Measurements from ENCODE around the gene GPR22. TPM values are rescaled to one million over a fixed set of nuclear protein-coding genes. Genes with fewer than 3 reads are reported as not detected.

The GPR22 gene
- total RNA-seq, 1 donor from 2014 or later, result not detected

DNA sequence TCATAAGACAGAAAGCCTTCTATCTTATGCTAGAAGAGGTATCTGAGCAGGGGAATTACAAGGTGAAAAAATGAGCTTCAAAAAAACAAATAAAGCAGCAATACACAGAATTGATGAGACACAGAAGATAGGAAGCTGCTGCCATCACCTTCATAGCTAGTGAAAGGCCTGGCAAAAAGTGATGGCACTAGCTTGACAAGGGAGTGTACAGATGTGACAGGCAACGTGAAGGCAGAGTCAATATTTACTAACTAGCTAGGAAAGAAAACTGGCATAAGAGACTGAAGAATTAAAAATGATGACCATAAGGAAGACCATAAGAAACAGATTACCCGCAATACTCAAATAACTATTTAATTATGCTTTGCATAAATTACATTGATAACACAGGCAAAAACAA is 9.4 kb downstream of the GPR22 start:
- no peak for DNase-seq (ENCODE audit: low spot score)

DNA sequence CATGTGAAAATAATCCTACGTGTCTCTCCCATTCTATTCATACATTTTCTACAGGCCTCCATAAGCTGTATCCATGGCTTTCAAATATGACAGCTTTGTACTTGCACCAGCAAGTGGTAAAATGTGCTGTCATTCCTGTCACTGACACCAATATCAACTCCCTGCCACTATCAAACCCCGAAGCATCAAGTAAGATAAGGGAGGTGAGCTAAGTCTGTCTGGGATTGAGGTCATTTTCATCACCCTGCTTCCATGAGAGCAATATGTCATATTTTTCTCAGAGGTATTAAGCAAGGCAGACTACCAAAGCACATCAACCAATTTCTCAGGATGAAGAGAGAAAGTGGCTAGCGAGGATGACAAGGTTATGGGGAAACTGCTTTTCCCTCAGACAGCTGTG is 11.1 kb downstream of the GPR22 start:
- DNase-seq (ENCODE audit: low spot score), result no peak

DNA sequence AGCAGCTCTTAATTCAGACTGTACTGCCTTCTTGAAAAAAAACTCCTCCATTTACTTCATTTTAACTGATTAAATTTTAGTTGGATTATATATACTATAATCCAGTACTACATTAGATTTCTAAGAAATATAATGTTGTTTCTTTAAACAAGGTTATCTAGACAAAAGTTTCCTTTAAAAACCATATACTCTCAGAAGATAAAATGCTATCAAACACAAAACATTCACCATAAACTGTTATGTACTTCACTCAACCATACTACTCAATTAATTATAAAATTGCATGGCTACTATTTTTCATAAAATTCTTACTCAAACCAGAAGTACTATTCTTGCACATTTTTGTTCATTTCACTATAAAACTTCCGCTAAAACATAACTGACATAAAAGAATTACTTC is 12.7 kb downstream of the GPR22 start:
- DNase-seq (ENCODE audit: low spot score), result no peak

DNA sequence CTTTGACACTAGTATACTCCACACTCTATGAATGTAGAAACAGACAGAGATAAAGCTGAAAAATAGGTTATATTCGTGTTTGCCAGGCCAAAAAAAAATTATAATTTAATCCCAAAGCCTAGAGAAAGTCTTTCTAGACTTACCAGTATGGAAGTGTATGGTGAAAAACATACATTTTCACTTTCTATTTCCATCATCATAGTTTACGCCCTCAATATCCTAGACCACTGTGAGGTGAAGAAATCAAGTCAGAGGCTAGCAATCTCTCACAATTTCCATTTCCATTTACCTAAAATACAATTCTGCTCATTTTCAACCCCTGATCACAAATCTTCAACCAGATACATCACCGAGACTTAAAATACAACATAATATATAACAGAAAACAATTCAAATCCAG is 16.2 kb downstream of the GPR22 start:
- no peak for DNase-seq (ENCODE audit: low spot score)

DNA sequence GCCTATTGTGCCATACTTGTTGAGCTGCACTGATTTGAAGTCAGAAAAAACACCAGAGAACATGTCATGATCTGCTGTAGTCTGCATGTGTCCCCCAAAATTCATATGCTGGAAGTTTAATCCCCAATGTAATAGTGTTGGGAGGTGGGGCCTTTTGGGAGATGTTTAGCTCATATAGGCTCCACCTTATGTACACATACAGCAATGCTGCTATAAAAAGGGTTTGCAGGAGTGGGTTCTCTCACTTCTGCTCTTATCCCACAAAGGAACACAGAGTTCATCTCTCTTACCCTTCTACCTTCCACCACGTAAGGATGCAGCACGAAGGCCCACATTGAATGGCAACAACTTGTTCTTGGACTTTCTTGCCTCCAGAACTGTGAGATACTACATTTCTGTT is 23.0 kb downstream of the GPR22 start:
- no peak for DNase-seq (ENCODE audit: low spot score)

DNA sequence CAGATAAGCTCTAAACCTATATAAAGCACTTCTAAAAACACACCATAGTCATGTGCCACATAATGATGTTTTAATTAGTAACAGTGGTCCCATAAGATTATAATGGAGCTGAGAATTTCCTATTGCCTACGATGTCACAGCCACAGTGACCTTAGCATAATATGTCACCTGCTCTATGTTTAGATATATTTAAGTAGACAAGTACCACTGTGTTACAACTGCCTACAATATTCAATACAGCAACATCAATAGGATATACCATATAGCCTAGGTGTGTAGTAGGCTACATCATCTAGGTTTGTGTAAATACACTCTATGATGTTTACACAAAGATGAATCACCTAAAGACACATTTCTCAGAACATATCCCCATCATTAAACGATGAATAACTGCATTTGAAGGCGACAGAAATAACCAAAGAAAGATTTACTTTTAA is 24.5 kb downstream of the GPR22 start:
- no peak for DNase-seq (ENCODE audit: low spot score)

DNA sequence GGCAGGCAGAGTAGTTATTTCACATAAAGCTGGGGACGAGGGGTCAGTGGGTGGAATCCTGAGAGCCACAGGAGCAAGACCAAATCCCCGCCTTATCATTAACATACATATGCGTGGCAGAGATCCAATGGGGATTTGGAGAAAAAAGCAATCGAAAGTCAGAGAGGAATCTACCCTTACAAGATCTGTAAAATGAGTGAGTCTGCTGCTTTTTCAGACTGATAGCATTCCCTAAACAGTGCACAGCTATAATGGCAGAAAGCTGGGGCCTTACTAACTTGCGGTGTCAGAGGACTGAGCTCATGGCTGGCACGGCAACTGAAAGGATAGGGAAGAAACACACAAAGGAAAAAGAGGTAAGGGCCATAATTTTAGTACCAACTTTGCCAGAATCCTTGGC is 25.0 kb downstream of the GPR22 start:
- DNase-seq (ENCODE audit: low spot score), result no peak

DNA sequence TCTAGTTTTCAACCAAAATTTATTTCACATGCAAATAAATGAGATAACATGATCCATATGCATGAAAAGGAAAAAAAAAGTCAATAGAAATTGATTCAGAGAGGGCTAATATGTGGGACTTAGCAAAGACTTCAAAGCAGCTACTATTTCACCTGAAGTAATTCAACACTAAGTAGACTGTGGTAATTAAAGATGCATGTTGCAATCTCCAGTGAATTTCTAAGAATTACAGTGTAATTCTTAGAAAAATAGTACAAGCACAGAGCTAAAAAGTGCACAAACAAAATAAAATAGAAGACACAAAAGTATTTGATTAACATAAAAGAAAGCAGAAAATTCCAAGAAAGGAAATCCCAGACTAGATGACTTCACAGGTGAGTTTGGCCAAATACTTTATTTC is 25.7 kb downstream of the GPR22 start:
- DNase-seq (ENCODE audit: low spot score), result no peak

DNA sequence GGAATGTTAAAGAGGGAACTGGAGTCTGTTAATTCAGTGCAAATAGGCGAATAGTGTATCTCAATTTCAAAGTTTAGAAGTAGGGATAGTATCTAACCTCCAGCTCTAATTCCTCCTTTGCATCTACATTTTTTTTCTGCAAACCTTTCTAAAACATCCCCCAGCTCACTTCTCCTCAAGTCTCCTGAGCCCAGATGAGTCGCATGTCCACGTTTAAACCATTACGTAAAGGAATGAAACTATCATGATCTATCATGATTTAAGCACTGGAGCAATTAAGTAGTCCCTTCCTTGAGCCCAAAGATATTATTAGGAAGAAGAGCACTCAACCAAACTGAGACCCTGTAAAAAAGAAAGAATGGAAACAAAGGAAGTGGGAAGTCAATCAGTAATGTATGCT is 29.9 kb downstream of the GPR22 start:
- no peak for DNase-seq (ENCODE audit: low spot score)

DNA sequence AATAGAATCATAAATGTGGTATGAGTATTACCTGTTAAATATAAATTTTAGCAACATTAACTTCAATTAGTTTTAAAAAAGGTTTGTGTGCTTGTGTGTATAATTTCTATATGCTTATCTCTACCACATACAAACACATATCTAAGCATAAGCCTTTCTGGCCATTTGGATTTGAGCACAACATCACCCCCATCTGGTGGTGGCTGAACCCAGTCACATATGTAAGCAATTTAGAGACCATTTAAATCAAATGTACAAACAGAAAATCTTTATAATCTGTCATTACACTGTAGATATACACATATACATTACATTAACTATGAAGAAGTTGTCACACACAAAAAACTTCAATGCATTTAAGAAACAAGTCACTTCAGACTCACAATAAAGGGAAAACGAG is 31.7 kb downstream of the GPR22 start:
- DNase-seq (ENCODE audit: low spot score), result no peak

DNA sequence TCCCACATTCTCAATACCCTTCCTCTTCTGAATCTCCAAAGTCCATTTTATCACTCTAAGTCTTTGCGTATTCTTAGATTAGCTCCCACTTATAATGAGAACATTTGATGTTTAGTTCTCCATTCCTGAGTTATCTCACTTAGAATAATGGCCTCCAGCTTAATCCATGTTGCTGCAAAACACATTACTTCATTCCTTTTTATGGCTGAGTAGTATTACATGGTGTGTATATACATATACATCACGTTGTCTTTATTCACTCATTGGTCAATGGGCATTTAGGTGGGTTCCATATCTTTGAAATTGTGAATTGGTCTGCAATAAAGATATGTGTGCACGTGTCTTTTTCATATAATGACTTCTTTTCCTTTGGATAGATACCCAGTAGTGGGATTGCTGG is 32.3 kb downstream of the GPR22 start:
- no peak for DNase-seq (ENCODE audit: low spot score)

DNA sequence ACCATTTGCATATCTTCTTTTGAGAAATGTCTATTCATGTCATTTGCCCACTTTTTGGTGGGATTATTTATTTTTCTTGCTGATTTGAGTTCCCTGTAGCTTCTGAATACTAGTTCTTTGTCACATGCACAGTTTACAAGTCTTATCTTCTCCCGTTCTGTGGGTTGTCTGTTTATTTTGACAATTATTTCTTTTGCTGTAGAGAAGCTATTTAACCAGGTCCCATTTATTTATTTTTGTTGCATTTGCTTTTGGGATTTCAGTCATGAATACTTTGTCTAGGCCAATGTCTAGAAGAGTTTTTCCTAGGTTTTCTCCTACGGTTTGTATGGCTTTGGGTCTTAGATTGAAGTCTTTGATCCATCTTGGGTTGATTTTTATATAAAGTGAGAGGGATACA is 32.9 kb downstream of the GPR22 start:
- DNase-seq (ENCODE audit: low spot score), result no peak

DNA sequence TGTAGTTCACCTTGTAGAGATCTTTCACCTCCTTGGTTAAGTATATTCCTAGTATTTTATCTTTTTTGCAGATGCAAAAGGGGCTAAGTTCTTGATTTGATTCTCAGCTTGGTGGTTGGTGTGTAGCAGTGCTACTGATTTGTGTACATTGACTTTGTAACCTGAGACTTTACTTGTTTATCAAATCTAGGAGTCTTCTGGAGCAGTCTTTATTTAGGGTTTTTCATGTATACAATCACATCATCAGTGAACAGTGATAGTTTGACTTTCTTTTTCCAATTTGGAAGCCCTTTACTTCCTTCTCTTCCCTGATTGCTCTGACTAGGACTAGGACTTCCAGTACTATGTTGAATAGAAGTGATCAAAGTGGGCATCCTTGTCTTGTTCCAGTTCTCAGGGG is 33.8 kb downstream of the GPR22 start:
- no peak for DNase-seq (ENCODE audit: low spot score)

DNA sequence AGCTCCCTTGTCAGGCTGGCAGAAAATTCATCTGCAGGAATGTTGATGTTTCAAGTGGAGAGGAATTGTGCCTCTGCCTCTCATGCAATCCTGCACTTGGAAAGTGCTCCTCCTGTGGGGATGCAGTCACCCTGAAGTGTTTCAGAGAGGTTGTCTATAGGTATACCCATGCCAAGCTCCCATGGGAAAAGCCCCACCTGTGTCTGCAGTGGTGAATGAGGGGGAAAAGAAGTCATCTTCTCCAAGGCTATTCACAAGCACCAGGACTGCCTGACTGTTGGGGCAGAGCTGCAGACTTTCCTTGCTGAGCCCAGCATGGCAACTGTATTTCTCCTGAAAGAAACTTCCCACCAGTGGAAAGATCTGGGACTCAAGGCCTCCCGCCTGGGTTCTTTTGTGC is 35.5 kb downstream of the GPR22 start:
- no peak for DNase-seq (ENCODE audit: low spot score)

DNA sequence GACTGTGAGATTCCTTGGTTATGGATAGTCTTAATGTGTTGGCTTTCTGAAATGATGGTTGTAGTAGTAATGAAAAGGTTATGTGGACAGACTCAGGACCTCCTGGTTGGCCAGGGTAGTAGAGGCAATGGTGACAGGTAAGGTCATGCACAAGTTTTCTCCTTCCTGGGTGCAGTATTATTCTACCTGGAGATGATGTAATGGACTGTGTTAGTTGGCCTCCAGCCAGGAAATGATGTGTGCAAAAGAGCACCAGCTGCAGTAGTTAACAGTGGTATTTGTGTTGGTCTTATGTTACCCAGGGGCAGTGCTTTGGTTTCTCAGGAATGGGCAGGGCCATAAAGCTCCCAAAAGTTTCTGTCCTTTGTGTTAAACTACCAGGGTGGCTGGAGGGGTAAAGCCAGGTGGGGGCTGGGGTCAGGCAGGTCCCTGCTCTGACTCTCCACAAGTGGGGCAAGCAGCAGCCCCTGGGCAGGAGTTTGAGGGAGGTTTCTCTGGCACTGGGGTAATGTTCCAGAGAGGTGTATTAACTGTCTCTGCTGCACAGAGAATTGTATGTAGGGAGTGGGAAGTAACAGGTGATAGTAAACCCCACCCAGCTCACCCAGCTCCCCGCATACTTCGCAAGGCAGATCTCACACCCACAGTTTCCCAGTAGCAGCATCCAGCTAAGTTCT is 36.3 kb downstream of the GPR22 start:
- no peak for DNase-seq (ENCODE audit: low spot score)

DNA sequence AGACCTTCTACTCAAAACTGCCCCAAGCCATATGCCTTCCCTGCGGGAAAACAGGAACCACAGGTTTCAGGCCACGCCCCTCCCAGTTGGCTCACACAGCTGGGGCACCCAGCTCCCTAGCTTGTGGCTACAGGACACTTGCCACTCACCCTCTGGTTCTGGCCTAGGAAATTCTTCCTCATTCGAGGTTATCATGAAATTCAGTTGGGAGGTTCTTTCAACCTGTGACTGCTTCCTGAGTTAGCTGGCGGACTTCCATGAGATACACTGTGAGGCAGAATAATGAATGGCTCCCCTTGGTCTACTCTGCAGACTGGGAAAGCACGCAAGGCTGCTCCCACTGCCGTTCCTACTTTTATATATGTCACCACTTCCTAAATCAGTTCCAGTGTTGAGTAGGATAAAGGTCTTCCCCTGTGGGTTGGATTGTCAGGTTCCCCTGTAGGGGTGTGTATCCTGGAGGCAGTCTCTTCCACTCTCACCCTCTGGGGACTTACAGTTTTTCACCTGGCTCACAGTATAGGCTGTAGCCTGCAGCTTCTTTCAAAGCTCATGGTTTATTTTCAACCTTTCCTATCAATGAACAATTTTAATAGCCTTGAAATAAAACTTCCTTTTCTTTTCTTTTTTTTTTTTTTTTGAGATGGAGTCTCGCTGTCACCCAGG is 37.0 kb downstream of the GPR22 start:
- DNase-seq (ENCODE audit: low spot score), result no peak

Other genes starting within 250 kb of the GPR22 start
- 51.6 TPM for gene COG5, start 93.9 kb downstream of the GPR22 start, total RNA-seq
- 4.3 TPM for gene DUS4L, start 93.9 kb downstream of the GPR22 start, total RNA-seq
- gene BCAP29, start 110.2 kb downstream of the GPR22 start, total RNA-seq, result 80.6 TPM
- 0.67 TPM for gene SLC26A4, start 190.8 kb downstream of the GPR22 start, total RNA-seq

All from mesenteric fat pad (tissue), 1 donor.